Progenitor cell of endocrine pancreas (in vitro differentiated cells): ENCODE data around the gene HM13. TPM values are rescaled to one million over a fixed set of nuclear protein-coding genes. Genes with fewer than 3 reads are reported as not detected.

Experiments used
- DNase-seq: peaks from one replicate; pipeline ENCODE4 v3.0.0; 2021; ENCODE audit warnings: low spot score; ENCODE audit not compliant: unreplicated experiment
- H3K27ac Mint-ChIP-seq: 2 replicates; pipeline ENCODE4 v1.8.0; 2021; ENCODE audit warnings: mild to moderate bottlenecking, moderate library complexity, mixed read lengths
- H3K27me3 Mint-ChIP-seq: 2 replicates; pipeline ENCODE4 v1.8.0; 2021; ENCODE audit warnings: mixed read lengths
- H3K36me3 Mint-ChIP-seq: 2 replicates; pipeline ENCODE4 v1.8.0; 2022; ENCODE audit warnings: mixed read lengths; ENCODE audit not compliant: insufficient read depth
- H3K4me1 Mint-ChIP-seq: 2 replicates; pipeline ENCODE4 v1.8.0; 2021; ENCODE audit warnings: low read depth, mixed read lengths
- H3K4me3 Mint-ChIP-seq: 2 replicates; pipeline ENCODE4 v1.8.0; 2021; ENCODE audit warnings: low read depth, mild to moderate bottlenecking, moderate library complexity, mixed read lengths
- H3K9me3 Mint-ChIP-seq: 2 replicates; pipeline ENCODE4 v1.8.0; 2021; ENCODE audit warnings: low read depth, mixed read lengths
- total RNA-seq: library from RNA; stranded (reverse); gene quantifications from 2 replicates; pipeline ENCODE4 v1.2.1, GENCODE V29; 2021
- TF ChIP-seq, protein P1 (sequence below): fragments of 200-600 bp; sonication (generic); IDR thresholded peaks from one replicate; pipeline ENCODE4 v1.5.0; 2021; ENCODE audit warnings: antibody characterized with exemption, mild to moderate bottlenecking; ENCODE audit not compliant: unreplicated experiment

The HM13 gene
- total RNA-seq, 1 donor from 2014 or later = 217 TPM

DNA sequence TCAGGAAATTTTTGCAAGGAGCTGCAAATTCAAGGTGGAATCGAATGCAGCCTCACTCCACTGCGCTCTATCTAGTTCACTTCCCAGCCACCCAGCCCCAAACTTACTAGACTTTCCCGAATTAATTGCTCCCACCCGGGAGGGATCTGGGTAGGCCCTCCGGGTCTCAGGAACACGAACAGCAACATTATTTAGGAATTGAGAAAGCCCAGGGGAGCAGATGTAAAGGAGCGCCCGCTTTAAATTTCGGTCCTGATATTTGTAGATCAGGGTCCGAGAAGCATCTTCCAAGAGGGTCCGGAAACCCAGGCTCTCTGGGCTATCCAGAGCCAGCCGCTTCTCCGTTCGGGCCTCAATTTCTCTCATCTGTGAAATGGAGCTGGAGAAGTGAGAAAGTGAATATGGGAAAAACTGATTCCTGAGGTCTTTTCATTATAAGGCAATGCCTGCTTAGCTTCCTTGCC, 90.4 kb downstream of the HM13 start:
- Mint-ChIP-seq H3K36me3 (peaks cover 14% of the 10 kb centered on the region), H3K4me1 (peaks cover 44% of the 10 kb centered on the region), H3K9me3 (no peaks in the 10 kb centered on the region), H3K27ac (peak overlapping the region; percentile 99), H3K27me3 (no peaks in the 10 kb centered on the region), H3K4me3 (peak overlapping the region; percentile 92)
- TF ChIP-seq, protein P1, sequence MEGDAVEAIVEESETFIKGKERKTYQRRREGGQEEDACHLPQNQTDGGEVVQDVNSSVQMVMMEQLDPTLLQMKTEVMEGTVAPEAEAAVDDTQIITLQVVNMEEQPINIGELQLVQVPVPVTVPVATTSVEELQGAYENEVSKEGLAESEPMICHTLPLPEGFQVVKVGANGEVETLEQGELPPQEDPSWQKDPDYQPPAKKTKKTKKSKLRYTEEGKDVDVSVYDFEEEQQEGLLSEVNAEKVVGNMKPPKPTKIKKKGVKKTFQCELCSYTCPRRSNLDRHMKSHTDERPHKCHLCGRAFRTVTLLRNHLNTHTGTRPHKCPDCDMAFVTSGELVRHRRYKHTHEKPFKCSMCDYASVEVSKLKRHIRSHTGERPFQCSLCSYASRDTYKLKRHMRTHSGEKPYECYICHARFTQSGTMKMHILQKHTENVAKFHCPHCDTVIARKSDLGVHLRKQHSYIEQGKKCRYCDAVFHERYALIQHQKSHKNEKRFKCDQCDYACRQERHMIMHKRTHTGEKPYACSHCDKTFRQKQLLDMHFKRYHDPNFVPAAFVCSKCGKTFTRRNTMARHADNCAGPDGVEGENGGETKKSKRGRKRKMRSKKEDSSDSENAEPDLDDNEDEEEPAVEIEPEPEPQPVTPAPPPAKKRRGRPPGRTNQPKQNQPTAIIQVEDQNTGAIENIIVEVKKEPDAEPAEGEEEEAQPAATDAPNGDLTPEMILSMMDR = no peak
- DNase-seq = no peak

DNA sequence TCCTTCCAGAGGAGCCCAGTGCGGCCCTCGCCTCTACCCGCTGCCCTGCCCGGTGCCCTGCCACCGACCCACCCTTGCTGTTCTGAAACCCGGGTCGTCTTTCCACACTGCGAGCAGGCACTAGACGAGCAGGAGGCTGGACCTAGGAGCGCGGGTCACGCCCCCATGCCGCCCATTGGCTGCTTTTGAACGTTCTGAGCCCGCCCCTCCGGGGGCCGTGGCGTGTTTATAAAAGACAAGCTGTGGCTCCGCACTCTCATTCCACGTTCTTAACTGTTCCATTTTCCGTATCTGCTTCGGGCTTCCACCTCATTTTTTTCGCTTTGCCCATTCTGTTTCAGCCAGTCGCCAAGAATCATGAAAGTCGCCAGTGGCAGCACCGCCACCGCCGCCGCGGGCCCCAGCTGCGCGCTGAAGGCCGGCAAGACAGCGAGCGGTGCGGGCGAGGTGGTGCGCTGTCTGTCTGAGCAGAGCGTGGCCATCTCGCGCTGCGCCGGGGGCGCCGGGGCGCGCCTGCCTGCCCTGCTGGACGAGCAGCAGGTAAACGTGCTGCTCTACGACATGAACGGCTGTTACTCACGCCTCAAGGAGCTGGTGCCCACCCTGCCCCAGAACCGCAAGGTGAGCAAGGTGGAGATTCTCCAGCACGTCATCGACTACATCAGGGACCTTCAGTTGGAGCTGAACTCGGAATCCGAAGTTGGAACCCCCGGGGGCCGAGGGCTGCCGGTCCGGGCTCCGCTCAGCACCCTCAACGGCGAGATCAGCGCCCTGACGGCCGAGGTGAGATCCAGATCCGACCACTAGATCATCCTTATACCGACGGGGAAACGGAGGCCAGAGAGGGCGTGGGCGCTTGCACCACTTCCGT, 91.0 kb downstream of the HM13 start, which contains the start of gene ID1:
Gene ID1 (plus strand): TSS at position 259 of the 871 bp plus-strand sequence. CDS start 99 bp downstream, at position 358.
- Mint-ChIP-seq H3K4me3 (peak within 1 kb of the TSS; percentile 92), H3K36me3 (peaks cover 14% of the 10 kb centered on the region), H3K27me3 (no peaks in the 10 kb centered on the region), H3K9me3 (no peaks in the 10 kb centered on the region), H3K27ac (peak within 1 kb of the TSS; percentile 99), H3K4me1 (peaks cover 44% of the 10 kb centered on the region)
- TF ChIP-seq, protein P1 = no peak
- DNase-seq = peak; percentile 97

DNA sequence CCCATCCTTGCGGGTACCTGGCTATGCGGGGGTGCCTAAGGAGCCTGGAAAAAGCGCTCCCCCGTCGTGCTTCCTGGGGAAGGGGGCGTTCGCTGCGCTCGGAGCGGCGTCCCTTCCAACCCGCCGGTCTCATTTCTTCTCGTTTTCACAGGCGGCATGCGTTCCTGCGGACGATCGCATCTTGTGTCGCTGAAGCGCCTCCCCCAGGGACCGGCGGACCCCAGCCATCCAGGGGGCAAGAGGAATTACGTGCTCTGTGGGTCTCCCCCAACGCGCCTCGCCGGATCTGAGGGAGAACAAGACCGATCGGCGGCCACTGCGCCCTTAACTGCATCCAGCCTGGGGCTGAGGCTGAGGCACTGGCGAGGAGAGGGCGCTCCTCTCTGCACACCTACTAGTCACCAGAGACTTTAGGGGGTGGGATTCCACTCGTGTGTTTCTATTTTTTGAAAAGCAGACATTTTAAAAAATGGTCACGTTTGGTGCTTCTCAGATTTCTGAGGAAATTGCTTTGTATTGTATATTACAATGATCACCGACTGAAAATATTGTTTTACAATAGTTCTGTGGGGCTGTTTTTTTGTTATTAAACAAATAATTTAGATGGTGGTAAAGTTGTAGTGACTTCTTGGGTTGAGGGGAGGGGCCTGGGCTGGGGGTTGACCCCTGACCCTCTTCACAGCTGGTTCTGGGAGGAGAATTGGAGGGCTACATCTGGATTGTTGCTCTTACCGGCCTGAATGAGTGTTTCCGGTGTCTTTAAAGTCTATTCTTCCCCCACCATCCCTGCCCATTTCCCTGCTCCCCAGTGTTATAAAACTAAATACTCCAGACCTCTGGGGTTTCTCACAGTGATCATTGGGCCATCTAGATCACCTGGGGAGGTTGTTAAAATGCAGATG, 91.9 kb downstream of the HM13 start:
- Mint-ChIP-seq H3K27me3 (no peaks in the 10 kb centered on the region), H3K36me3 (peaks cover 14% of the 10 kb centered on the region), H3K4me1 (peaks cover 47% of the 10 kb centered on the region), H3K4me3 (peak overlapping the region; percentile 92), H3K9me3 (no peaks in the 10 kb centered on the region), H3K27ac (peak overlapping the region; percentile 99)
- DNase-seq = peak; percentile 46
- TF ChIP-seq, protein P1 = no peak

DNA sequence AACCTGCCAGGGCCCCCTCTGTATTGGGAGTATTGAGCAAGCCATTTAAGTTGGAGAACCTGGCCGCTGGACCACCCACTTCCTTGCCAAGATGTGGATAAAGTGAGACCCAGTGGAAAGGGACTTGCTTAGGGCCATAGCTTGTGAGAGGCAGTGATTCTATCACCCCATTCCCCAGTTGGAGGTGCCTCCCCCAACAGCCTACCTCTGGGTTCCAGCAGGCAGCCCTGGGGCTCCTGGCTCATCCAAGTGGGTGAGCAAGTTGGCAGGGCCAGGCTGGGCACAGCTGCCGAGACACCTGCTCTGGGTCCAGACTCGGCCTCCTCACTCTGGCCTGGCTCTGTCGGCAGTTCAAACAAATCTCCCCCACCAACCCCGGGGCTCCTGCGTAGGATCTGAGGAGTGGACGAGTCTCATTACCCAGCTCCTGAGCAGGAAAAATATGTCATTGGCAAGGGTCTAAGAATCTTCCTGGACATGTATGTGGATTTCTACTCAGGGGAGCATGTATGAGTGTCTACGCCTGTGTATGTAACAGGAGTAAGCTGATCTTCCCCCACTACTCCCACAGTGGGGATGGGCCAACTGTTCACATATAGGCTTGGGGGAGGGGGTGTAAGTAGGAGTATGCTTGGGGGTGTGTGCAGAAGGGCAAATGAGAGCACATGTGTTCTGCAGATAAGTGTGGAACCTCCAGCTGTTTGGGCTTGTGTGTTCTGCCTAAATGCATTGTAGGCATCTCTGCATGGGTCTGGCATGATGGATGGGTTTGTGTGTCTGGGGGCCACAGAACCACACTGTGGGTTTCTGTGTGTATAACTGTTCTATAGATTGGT, 92.8 kb downstream of the HM13 start:
- Mint-ChIP-seq H3K4me3 (peak overlapping the region; percentile 92), H3K9me3 (no peaks in the 10 kb centered on the region), H3K4me1 (peaks cover 54% of the 10 kb centered on the region), H3K27ac (peak overlapping the region; percentile 99), H3K27me3 (no peaks in the 10 kb centered on the region), H3K36me3 (peaks cover 14% of the 10 kb centered on the region)
- no peak for DNase-seq
- TF ChIP-seq, protein P1 = no peak
